Measurements from ENCODE around the gene ADA.
"Not testable (repeated sequence)": the region's sequence is repeated elsewhere in the genome, so short reads cannot be mapped to it uniquely, and the experiment has no call there.

The ADA gene

GRCh38 chr20:44651684-44652423, at the start of gene ADA:
Gene ADA (minus strand): TSS chr20:44651699. CDS start chr20:44651607, 92 bp downstream.
- peak; percentile 10 to 53 for DNase-seq

GRCh38 chr20:44700306-44700705, 48.8 kb upstream of the ADA start:
- no peak for DNase-seq

- DNase-seq = no peak
Measured at GRCh38 chr20:44698351-44698750, 46.9 kb upstream of the ADA start.

- not testable (repeated sequence) for DNase-seq
Measured at GRCh38 chr20:44697041-44697440, 45.5 kb upstream of the ADA start.

- no peak for DNase-seq
Measured at GRCh38 chr20:44696315-44696714, 44.8 kb upstream of the ADA start.

GRCh38 chr20:44695674-44696300, 44.3 kb upstream of the ADA start:
- DNase-seq = no peak

GRCh38 chr20:44695295-44695673, 43.8 kb upstream of the ADA start:
- DNase-seq = no peak

GRCh38 chr20:44694159-44694558, 42.7 kb upstream of the ADA start:
- DNase-seq = no peak

- no peak for DNase-seq
Measured at GRCh38 chr20:44693627-44694026, 42.1 kb upstream of the ADA start.

- DNase-seq = no peak
Measured at GRCh38 chr20:44692932-44693480, 41.5 kb upstream of the ADA start.

- no peak for DNase-seq
Measured at GRCh38 chr20:44691424-44692423, 40.2 kb upstream of the ADA start.

GRCh38 chr20:44690781-44691423, 39.4 kb upstream of the ADA start:
- no peak for DNase-seq

GRCh38 chr20:44689809-44690208, 38.3 kb upstream of the ADA start:
- no peak for DNase-seq

GRCh38 chr20:44688053-44688625, 36.6 kb upstream of the ADA start:
- DNase-seq = no peak

GRCh38 chr20:44686934-44687333, 35.4 kb upstream of the ADA start:
- DNase-seq = no peak

GRCh38 chr20:44684047-44684967, 32.8 kb upstream of the ADA start:
- DNase-seq = no peak

- DNase-seq = peak; percentile 68 to 82
Measured at GRCh38 chr20:44683263-44684046, 32.0 kb upstream of the ADA start.

- DNase-seq = no peak
Measured at GRCh38 chr20:44681796-44682566, 30.5 kb upstream of the ADA start.

- DNase-seq = no peak
Measured at GRCh38 chr20:44678990-44679611, 27.6 kb upstream of the ADA start.

Measured in CD4-positive, alpha-beta T cell treated with Interferon alpha-2 for 1 hour (primary cell).